ENCODE results near the gene PCDHGB2. TPM values are rescaled to one million over a fixed set of nuclear protein-coding genes. Genes with fewer than 3 reads are reported as not detected.
"Not testable (repeated sequence)": the region's sequence is repeated elsewhere in the genome, so short reads cannot be mapped to it uniquely, and the experiment has no call there.

PCDHGB2 gene
- total and polyA plus RNA-seq, 2 donors from 2014 or later = 4.0 TPM; not detected in 1

DNA sequence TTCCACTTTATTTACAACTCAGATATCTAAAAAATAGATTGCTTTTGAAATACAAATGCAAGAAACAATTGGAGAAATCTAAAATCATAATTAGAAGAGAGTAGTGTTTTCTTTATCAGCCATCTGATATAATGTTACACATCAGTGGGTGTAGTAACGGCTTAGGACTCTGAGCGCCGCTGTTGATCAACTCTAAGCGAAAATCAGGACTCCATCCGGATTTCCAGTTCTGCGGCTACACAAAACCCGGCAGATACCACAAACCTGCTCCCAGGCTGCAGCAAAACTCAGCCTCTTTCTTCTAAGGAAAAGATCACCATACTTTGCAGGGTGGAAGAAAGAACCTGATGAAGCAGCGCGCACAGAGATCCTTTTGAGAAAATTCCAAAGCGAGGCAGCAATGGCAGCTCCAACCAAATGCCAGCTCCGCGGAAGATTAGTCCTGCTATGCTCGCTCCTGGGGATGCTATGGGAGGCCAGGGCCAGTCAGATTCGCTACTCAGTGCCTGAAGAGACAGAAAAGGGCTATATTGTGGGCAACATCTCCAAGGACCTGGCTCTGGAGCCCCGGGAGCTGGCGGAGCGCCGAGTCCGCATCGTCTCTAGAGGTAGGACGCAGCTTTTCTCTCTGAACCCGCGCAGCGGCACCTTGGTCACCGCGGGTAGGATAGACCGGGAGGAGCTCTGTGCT is 42.9 kb downstream of the PCDHGB2 start, which contains the start of gene PCDHGA9:
Gene PCDHGA9 (plus strand): TSS at position 226 of the 691 bp plus-strand sequence. CDS start 175 bp downstream, at position 401.
- TF ChIP-seq, protein P1, sequence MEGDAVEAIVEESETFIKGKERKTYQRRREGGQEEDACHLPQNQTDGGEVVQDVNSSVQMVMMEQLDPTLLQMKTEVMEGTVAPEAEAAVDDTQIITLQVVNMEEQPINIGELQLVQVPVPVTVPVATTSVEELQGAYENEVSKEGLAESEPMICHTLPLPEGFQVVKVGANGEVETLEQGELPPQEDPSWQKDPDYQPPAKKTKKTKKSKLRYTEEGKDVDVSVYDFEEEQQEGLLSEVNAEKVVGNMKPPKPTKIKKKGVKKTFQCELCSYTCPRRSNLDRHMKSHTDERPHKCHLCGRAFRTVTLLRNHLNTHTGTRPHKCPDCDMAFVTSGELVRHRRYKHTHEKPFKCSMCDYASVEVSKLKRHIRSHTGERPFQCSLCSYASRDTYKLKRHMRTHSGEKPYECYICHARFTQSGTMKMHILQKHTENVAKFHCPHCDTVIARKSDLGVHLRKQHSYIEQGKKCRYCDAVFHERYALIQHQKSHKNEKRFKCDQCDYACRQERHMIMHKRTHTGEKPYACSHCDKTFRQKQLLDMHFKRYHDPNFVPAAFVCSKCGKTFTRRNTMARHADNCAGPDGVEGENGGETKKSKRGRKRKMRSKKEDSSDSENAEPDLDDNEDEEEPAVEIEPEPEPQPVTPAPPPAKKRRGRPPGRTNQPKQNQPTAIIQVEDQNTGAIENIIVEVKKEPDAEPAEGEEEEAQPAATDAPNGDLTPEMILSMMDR (IDR thresholded peaks at IDR 0.05; ENCODE audit: borderline replicate concordance, extremely low read depth, insufficient read depth) = peak; percentile 8
- FAIRE-seq = no peak
- peaks cover 3 to 59% (median 23%) of the 10 kb centered on the region in 3 donors for H3K9me3 ChIP-seq (ENCODE audit: control insufficient read depth in 2 of 3, insufficient read depth in 1 of 3, low read length in 3 of 3)
- H3K9ac ChIP-seq (ENCODE audit: low read length in 3 of 3) = no peak within 1 kb of the TSS
- peak within 1 kb of the TSS in 2 of 3 donors; percentile 49 to 57 for H3K4me3 ChIP-seq (ENCODE audit: low read length in 3 of 3)
- intact Hi-C loops (cut with DNase I) = no loop called here
- DNase-seq = peak in 2 of 5 donors; percentile 35 to 38
- no peaks in the 10 kb centered on the region for H3K27me3 ChIP-seq (ENCODE audit: control insufficient read depth, insufficient read depth, low read length)
- no peak within 1 kb of the TSS for H3K27ac ChIP-seq (ENCODE audit: low read depth in 2 of 2, low read length in 2 of 2)
- H3K4me1 ChIP-seq (ENCODE audit: control insufficient read depth in 2 of 3, insufficient read depth in 2 of 3, low read depth in 1 of 3, low read length in 3 of 3) = no peaks in the 10 kb centered on the region
- H3K36me3 ChIP-seq (ENCODE audit: control insufficient read depth in 2 of 3, insufficient read depth in 3 of 3, low read length in 3 of 3) = no peaks in the 10 kb centered on the region

DNA sequence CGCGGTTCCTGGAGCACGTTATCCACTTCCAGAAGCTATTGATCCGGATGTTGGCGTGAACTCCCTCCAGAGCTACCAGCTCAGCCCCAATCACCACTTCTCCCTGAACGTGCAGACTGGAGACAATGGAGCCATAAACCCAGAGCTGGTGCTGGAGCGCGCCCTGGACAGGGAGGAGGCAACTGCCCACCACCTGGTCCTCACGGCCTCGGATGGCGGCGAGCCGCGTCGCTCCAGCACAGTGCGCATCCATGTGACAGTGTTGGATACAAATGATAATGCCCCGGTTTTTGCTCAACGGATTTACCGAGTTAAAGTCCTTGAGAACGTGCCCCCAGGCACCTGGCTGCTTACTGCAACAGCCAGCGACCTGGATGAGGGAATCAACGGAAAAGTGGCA is 43.6 kb downstream of the PCDHGB2 start:
- Histone ChIP-seq H3K4me1 (ENCODE audit: control insufficient read depth in 2 of 3, insufficient read depth in 2 of 3, low read depth in 1 of 3, low read length in 3 of 3) (no peaks in the 10 kb centered on the region), H3K4me3 (ENCODE audit: low read length in 3 of 3) (peak overlapping the region in 2 of 3 donors; percentile 16 to 57), H3K27me3 (ENCODE audit: control insufficient read depth, insufficient read depth, low read length) (no peaks in the 10 kb centered on the region), H3K27ac (ENCODE audit: low read depth in 2 of 2, low read length in 2 of 2) (no peak overlapping the region), H3K9me3 (ENCODE audit: control insufficient read depth in 2 of 3, insufficient read depth in 1 of 3, low read length in 3 of 3) (peaks cover 3 to 59% (median 23%) of the 10 kb centered on the region in 3 donors), H3K36me3 (ENCODE audit: control insufficient read depth in 2 of 3, insufficient read depth in 3 of 3, low read length in 3 of 3) (no peaks in the 10 kb centered on the region), H3K9ac (ENCODE audit: low read length in 3 of 3) (no peak overlapping the region)
- intact Hi-C loops (cut with DNase I) = no loop called here
- TF ChIP-seq, protein P1 (IDR thresholded peaks at IDR 0.05; ENCODE audit: borderline replicate concordance, extremely low read depth, insufficient read depth) = no peak
- DNase-seq (no peak), FAIRE-seq (no peak)

DNA sequence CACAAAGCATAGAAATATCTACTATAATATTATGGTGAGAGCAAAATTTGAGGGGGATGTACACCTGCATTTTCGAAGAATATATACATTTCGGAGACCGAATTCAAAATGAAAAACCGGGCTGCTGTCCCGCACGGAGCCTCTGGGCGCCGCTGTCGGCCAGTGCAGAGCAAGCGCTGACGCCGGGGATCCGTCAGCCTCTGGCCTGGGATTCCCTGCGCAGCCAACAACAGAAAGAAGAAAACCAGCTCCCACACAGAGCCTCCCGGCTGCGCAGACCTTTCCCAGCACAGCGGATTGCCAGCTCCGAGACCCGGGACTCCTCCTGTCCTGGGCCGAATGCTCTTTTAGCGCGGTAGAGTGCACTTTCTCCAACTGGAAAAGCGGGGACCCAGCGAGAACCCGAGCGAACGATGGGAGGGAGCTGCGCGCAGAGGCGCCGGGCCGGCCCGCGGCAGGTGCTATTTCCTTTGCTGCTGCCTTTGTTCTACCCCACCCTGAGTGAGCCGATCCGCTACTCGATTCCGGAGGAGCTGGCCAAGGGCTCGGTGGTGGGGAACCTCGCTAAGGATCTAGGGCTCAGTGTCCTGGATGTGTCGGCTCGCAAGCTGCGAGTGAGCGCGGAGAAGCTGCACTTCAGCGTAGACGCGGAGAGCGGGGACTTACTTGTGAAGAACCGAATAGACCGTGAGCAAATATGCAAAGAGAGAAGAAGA is 48.2 kb downstream of the PCDHGB2 start, which contains the start of gene PCDHGB6:
Gene PCDHGB6 (plus strand): TSS at position 232 of the 716 bp plus-strand sequence. CDS start 182 bp downstream, at position 414.
- FAIRE-seq; H3K4me1 ChIP-seq (ENCODE audit: control insufficient read depth in 2 of 3, insufficient read depth in 2 of 3, low read depth in 1 of 3, low read length in 3 of 3); H3K9ac ChIP-seq (ENCODE audit: low read length in 3 of 3); H3K27ac ChIP-seq (ENCODE audit: low read depth in 2 of 2, low read length in 2 of 2); H3K27me3 ChIP-seq (ENCODE audit: control insufficient read depth, insufficient read depth, low read length); H3K36me3 ChIP-seq (ENCODE audit: control insufficient read depth in 2 of 3, insufficient read depth in 3 of 3, low read length in 3 of 3); H3K4me3 ChIP-seq (ENCODE audit: low read length in 3 of 3); intact Hi-C loops (cut with DNase I): not testable (repeated sequence)
- peaks cover 3 to 61% (median 22%) of the 10 kb centered on the region in 3 donors for H3K9me3 ChIP-seq (ENCODE audit: control insufficient read depth in 2 of 3, insufficient read depth in 1 of 3, low read length in 3 of 3)
- peak in 3 of 5 donors; percentile 55 to 61 (median 57) for DNase-seq
- TF ChIP-seq, protein P1 (IDR thresholded peaks at IDR 0.05; ENCODE audit: borderline replicate concordance, extremely low read depth, insufficient read depth) = peak; percentile 27

Measured in kidney (tissue), 14 donors.